CD4-positive, alpha-beta T cell (primary cell): ENCODE measurements around the gene SRPRA. TPM values are rescaled to one million over a fixed set of nuclear protein-coding genes. Genes with fewer than 3 reads are reported as not detected.

Experiments used
- ATAC-seq: fragments of 200-7000 bp; cut with Tn5 transposase; one replicate; pipeline ENCODE4 v1.10.0; 2022; ENCODE audit warnings: mild to moderate bottlenecking; ENCODE audit not compliant: poor library complexity
- CTCF ChIA-PET: fragments of 350-600 bp; sonication (Branson Sonifier 250); formaldehyde crosslinking; loops from one replicate; lab custom pipeline; 2021; ENCODE audit warnings: antibody characterized with exemption, inconsistent platforms; lab: Charles Lee
- POLR2A ChIA-PET: fragments of 350-600 bp; sonication (Branson Sonifier 250); formaldehyde crosslinking; loops from one replicate; lab custom pipeline; 2021; ENCODE audit warnings: antibody characterized with exemption, inconsistent platforms; lab: Charles Lee
- DNase-seq, 14 experiments: peaks; one replicate each; pipeline ENCODE4 v3.0.0-alpha.2; 2013 to 2020; ENCODE audit warnings: mixed read lengths in 2 of 14
- H3K27ac ChIP-seq, 2 donors: one replicate each; pipeline versions ENCODE4 v1.5.1 to v1.7.0; 2013; ENCODE audit warnings: low read length in 2 of 2, low read depth in 1 of 2, mild to moderate bottlenecking in 1 of 2
- H3K27me3 ChIP-seq, 2 experiments: 1 replicate in 1 of 2; 2 replicates in 1 of 2; pipeline versions ENCODE4 v1.6.1 to v1.7.0; 2013; ENCODE audit warnings: low read length in 2 of 2, control low read depth in 1 of 2, mild to moderate bottlenecking in 1 of 2, moderate library complexity in 1 of 2; ENCODE audit not compliant: insufficient read depth in 2 of 2, control insufficient read depth in 1 of 2
- H3K36me3 ChIP-seq: one replicate; pipeline ENCODE4 v1.6.1; 2013; ENCODE audit warnings: low read length, control low read depth; ENCODE audit not compliant: insufficient read depth
- H3K4me1 ChIP-seq: one replicate; pipeline ENCODE4 v1.6.1; 2013; ENCODE audit warnings: low read length, control low read depth; ENCODE audit not compliant: insufficient read depth
- H3K4me3 ChIP-seq: one replicate; pipeline ENCODE4 v1.5.1; 2013; ENCODE audit warnings: mild to moderate bottlenecking, low read length, moderate library complexity
- H3K9me3 ChIP-seq, 2 experiments: 1 replicate in 1 of 2; 2 replicates in 1 of 2; pipeline versions ENCODE4 v1.6.1 to v1.7.0; 2013; ENCODE audit warnings: low read length in 2 of 2, mild to moderate bottlenecking in 2 of 2, control low read depth in 1 of 2, moderate library complexity in 1 of 2; ENCODE audit not compliant: control insufficient read depth in 1 of 2, insufficient read depth in 1 of 2
- H3K27ac Mint-ChIP-seq: one replicate; pipeline ENCODE4 v1.8.0; 2020; ENCODE audit warnings: mixed read lengths
- H3K27me3 Mint-ChIP-seq: one replicate; pipeline ENCODE4 v1.8.0; 2021; ENCODE audit warnings: mixed read lengths
- H3K36me3 Mint-ChIP-seq: one replicate; pipeline ENCODE4 v1.8.0; 2021; ENCODE audit warnings: low read depth, mixed read lengths
- H3K4me1 Mint-ChIP-seq: one replicate; pipeline ENCODE4 v1.8.0; 2021; ENCODE audit warnings: low read depth, mixed read lengths
- H3K4me3 Mint-ChIP-seq: one replicate; pipeline ENCODE4 v1.8.0; 2020; ENCODE audit warnings: mild to moderate bottlenecking, mixed read lengths
- H3K9me3 Mint-ChIP-seq: one replicate; pipeline ENCODE4 v1.8.0; 2020; ENCODE audit warnings: mixed read lengths
- CTCF ChIP-seq: fragments of 200-600 bp; IDR thresholded peaks from one replicate; pipeline ENCODE4 v1.8.0; 2022; ENCODE audit warnings: antibody characterized with exemption, mild to moderate bottlenecking
- intact Hi-C, 2 experiments: fragments of 100-400 bp; cut with DNase I in 1 of 2; cut with micrococcal nuclease in 1 of 2; formaldehyde crosslinking; loops; one replicate each; pipeline versions ENCODE4 v1.15.1 to v1.9.0; 2023 to 2025; cut with DNase I, micrococcal nuclease
- total RNA-seq, 174 experiments: library from RNA in 2 of 174; stranded (reverse) in 2 of 174; gene quantifications; one replicate each; pipeline ENCODE4 v1.2.3 and lab custom pipeline; 2021 to 2026

SRPRA gene
- total RNA-seq, 2 experiments from 2014 or later, result 198 to 206 TPM

DNA sequence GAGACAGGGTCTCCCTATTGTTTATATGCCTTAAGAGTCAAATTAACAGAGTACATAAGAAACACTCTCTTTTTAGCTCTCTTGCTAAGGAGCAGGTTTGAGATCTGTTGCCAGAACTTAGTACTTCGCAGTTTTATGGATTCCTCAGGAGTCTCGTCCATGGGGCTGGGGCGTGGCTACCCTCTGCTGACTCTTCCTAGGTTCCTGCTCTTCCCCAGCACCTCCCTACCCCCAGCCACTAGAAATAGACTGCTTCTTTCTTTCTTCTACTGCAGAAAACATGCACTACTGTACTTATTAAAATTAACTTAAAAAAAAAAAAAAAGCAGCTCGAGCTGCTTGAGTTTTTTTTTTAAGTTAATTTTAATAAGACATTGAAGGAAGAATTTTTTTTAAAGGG lies 49.1 kb downstream of the SRPRA start:
- Histone ChIP-seq H3K4me3 (no peak overlapping the region), H3K4me1 (no peaks in the 10 kb centered on the region), H3K27ac (no peak overlapping the region), H3K27me3 (no peaks in the 10 kb centered on the region), H3K36me3 (no peaks in the 10 kb centered on the region), H3K9me3 (no peaks in the 10 kb centered on the region)
- Mint-ChIP-seq H3K27ac (no peak overlapping the region), H3K9me3 (no peaks in the 10 kb centered on the region), H3K27me3 (no peaks in the 10 kb centered on the region), H3K36me3 (no peaks in the 10 kb centered on the region), H3K4me3 (no peak overlapping the region), H3K4me1 (peaks cover 32% of the 10 kb centered on the region)
- ChIA-PET POLR2A (no interaction called here), CTCF (no interaction called here)
- ATAC-seq (no peak), DNase-seq (no peak)
- TF ChIP-seq CTCF, result no peak
- intact Hi-C loops, result loop anchor here (10.0 kb wide), 3 partner anchors 155 to 1265 kb away; partner anchors contain the start of genes CCDC15 (in 1 of the 2), CDON (in 1 of the 2) and STT3A (in 1 of the 2)

- Histone ChIP-seq H3K4me3 (no peak overlapping the region), H3K4me1 (peaks cover 3% of the 10 kb centered on the region), H3K9me3 (no peaks in the 10 kb centered on the region), H3K27me3 (no peaks in the 10 kb centered on the region), H3K36me3 (no peaks in the 10 kb centered on the region), H3K27ac (no peak overlapping the region)
- intact Hi-C loops, result loop anchor here (10.0 kb wide), 3 partner anchors 153 to 1263 kb away; partner anchors contain the start of genes CCDC15 (in 1 of the 2), CDON (in 1 of the 2) and STT3A (in 1 of the 2)
- no peak for ATAC-seq
- no peak for TF ChIP-seq CTCF
- DNase-seq, result no peak
- Mint-ChIP-seq H3K9me3 (no peaks in the 10 kb centered on the region), H3K27ac (no peak overlapping the region), H3K36me3 (no peaks in the 10 kb centered on the region), H3K4me3 (no peak overlapping the region), H3K27me3 (no peaks in the 10 kb centered on the region), H3K4me1 (peaks cover 43% of the 10 kb centered on the region)
- ChIA-PET CTCF (no interaction called here), POLR2A (interaction anchor here (0.7 kb wide), 1 partner anchor 588 kb away, joined by 3 read pairs; no protein-coding TSS in a partner anchor)
Measured at GRCh38 chr11:126217491-126217890, 51.2 kb downstream of the SRPRA start.

DNA sequence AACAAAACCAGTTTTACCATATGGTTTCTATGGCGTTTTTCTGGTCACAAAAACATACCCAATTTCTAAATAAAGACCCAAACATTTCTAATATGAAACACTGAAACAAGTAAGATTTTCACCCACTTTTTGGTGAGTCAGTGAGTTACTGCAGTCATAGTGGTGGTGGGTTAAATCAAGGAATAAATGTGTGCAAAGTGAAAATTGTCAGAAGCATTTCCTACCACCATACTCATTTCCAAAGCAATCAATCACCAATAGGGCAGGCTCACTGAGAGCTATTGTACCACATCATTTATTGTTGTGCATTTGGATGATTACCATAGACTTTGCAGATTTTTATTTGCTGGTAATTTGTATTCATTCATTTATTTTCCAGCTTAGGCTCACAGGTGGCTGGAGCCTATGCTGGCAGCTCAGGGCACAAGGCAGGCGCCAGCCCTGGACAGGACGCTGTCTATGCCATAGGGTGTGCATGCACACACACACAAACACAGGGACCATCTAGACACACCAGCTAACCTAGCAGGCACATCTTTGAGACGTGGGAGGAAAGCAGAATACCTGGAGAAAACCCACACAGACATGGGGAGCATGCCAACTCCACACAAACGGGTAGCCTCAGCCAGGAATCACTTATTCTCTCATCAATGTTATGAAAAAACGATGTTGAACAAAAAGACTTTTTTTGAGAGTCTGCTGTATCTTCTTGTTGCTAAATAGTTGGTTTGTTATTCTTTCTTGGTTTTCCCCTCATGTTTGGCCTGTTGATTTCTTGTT lies 52.0 kb downstream of the SRPRA start:
- no peak for ATAC-seq
- H3K4me3 ChIP-seq, result no peak overlapping the region
- H3K9me3 Mint-ChIP-seq, result no peaks in the 10 kb centered on the region
- intact Hi-C loops, result loop anchor here (10.0 kb wide), 3 partner anchors 152 to 1262 kb away; partner anchors contain the start of genes CCDC15 (in 1 of the 2), CDON (in 1 of the 2) and STT3A (in 1 of the 2)
- POLR2A ChIA-PET, result no interaction called here
- H3K4me1 ChIP-seq, result peaks cover 11% of the 10 kb centered on the region
- no peaks in the 10 kb centered on the region for H3K27me3 Mint-ChIP-seq
- no peak for TF ChIP-seq CTCF
- no peak for DNase-seq
- H3K4me3 Mint-ChIP-seq, result peak overlapping the region; percentile 2
- CTCF ChIA-PET, result no interaction called here
- H3K27ac Mint-ChIP-seq, result no peak overlapping the region
- no peaks in the 10 kb centered on the region for H3K27me3 ChIP-seq
- H3K36me3 Mint-ChIP-seq, result peaks cover 6% of the 10 kb centered on the region
- no peaks in the 10 kb centered on the region for H3K9me3 ChIP-seq
- H3K4me1 Mint-ChIP-seq, result peaks cover 47% of the 10 kb centered on the region
- H3K27ac ChIP-seq, result no peak overlapping the region
- no peaks in the 10 kb centered on the region for H3K36me3 ChIP-seq
